CMK (cell line): ENCODE results near the gene ABCC6.
"Not testable (repeated sequence)": the region's sequence is repeated elsewhere in the genome, so short reads cannot be mapped to it uniquely, and the experiment has no call there.

Experiments
- DNase-seq: peaks from one replicate; pipeline ENCODE4 v3.0.0-alpha.2; 2010; ENCODE audit warnings: low read depth

ABCC6 gene

DNA sequence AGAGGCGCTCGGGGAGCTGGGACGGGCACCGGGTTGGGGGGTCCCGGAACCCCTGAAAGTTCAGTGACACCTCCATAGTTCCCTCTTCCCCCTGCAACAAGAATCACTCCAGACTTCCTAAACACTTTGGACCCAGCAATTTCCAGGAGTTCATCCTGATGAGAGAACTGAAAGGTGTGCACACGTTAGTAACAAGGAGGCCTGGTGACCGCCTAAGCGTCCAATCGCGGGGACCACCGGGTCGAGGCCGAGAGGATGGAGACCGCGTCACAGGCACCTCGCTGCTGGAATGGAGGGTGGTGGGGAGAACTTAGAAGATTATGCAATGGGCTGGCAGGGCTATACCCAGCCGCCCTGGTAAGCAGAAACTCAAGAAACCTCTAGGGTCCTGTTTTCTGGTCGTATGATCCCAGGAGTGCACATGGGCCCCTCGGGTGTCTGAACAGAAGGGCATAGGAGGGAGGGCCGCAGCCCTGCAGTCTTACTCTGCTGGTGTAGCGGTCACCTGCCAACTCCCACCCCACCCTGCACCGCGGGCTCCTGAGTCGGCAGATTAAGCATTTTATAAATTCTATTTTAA lies 458 bp upstream of the ABCC6 start:
- not testable (repeated sequence) for DNase-seq

DNA sequence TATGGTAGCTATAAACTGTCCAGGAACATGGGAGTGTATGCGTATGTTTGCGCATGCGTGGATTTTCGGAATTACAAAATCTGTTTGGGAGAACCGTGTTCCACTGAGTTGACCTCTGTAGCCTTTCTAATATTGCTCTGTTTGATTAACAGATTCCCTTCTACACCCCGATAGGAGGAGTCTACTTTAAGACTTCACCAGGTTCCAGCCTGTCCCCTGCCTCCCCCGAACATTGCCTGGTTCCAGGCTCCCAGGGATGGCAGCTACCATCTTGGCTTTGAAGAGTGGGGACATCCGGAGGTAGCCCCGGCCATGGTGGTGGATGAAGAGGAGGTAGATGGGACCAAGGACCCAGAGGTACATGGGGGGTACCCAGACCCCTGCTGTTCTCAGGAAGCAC lies 1.9 kb downstream of the ABCC6 start:
- not testable (repeated sequence) for DNase-seq

- not testable (repeated sequence) for DNase-seq
Observed at GRCh38 chr16:16220449-16220848, 2.8 kb downstream of the ABCC6 start.

GRCh38 chr16:16218787-16219186 lies 4.5 kb downstream of the ABCC6 start:
- not testable (repeated sequence) for DNase-seq

DNA sequence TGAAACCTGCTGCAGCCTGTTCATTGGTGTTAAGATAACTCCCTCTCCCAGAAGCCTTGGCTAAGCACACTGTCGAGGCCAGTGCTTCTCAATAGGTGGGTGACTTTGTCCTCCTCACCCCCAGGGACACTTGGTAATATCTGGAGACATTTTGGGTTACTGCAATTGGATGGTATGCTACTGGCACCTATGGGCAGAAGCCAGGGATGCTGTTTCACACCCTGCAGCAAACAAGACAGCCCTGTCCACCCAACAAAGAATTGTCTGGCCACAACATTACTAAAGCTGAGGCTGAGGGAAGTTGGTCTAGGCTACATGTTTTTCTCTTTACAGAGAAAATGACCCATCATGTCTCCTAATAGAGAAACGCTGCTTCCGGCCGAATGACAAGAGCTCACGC lies 4.9 kb downstream of the ABCC6 start:
- not testable (repeated sequence) for DNase-seq

DNA sequence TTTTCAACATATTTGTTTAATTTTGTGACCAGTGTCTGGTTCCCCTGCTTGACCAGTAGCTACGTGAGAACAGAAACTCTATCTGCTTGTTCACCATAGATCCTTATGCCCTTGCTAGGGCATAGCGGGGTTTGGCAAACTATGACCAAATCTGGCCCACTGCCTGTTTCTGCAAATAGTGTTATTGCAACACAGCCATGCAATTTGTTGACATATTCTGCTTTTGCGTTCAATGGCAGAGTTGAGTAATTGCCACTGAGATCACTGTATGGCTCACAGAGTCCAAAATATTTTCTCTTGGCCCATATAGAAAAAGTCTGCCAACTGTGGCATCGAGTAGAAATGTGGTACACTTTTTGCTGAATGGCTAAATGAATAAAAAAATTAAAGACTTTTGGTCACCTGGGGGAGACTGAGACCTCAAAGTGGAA lies 9.4 kb downstream of the ABCC6 start:
- DNase-seq, result not testable (repeated sequence)

DNA sequence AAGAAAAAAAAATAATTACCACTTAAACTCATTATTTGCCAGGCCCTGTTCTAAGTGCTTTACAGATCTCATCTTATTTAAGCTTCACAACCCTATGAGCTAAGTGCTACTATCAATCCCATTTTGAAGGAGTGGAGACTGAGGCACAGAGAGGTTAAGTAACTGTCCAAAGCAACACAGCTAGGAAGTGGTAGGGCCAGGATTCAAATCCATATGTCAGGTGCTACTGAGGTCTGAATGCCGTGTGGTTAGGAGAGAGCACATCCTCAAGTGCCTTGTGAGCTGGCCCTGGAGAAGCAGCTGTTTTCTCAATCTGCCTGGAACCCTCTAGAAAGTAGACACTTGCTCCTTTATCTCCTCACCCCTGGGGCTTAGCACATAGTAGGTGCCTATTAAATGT lies 11.9 kb downstream of the ABCC6 start:
- DNase-seq, result not testable (repeated sequence)

DNA sequence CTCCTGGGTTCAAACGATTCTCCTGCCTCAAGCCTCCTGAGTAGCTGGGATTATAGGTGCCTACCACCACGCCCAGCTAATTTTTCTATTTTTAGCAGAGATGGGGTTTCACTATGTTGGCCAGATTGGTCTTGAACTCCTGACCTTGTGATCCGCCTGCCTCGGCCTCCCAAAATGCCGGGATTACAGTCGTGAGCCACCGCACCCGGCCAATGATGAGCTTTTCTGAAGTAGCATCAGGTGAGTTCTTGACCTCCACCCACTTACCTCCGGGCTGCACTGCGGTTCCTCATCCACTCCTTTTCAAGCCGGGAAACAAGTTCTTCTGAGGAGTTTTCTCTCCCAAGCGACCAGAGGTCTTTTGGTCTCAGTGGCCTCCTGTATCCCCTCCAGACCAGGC lies 14.8 kb downstream of the ABCC6 start:
- not testable (repeated sequence) for DNase-seq

DNA sequence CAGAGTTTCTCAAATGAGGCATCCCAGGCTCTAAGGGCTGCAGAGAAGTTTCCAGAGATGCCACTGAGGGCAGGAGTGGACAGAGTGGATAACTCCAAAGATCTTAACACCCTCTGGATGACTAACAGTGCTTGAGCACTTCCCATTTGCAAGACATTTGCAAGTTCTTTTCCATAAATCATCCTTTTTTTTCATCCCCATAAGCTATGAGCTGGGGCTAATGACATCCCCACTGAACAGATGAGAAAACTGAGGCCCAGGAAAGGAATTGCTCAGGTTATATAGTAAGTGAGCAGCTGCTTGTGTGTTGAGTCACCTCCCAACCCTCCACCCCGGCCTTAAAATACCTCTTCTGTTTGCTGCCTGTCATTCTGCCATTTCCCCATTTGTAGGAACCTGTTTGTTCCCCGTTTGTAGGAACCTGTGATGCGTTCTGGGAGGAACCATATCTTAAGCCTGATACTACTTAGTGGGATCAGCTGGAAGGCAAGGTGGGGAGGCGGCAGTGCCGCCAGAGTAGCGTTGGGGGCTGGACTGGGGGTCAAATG lies 15.4 kb downstream of the ABCC6 start:
- DNase-seq, result not testable (repeated sequence)

DNA sequence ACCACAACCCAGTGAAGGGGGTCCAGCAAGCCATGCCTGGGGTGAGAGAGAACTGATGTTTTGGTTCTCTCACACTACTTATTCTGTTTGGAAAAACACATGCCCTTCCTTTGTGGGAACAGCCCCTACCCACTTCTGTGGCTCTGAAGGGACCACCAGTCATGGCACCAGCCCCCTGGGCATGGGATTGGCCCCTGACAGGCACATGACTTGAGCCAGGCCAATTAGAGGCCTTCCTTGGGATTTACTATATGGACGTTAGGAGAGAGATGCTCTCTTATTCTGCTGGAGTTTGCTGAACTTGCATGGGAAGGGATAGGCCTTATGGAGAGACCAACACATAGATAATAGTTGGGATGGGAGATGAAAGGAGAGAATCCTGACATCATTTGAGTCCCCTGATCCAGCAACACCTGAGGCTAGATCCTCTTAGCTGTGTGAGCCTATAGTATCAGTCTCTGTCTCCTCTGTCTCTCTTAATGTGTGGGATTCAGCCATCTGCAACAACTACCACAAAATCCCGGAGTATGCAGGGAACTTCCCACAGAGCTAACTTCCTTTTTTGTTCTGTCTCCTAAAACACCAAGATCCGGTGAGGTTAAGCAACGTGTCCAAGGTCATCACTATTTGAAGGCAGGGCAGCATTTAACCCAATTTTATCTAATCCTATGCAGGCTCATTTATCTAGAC lies 16.1 kb downstream of the ABCC6 start:
- DNase-seq, result not testable (repeated sequence)

- not testable (repeated sequence) for DNase-seq
Observed at GRCh38 chr16:16205864-16206263, 17.4 kb downstream of the ABCC6 start.

DNA sequence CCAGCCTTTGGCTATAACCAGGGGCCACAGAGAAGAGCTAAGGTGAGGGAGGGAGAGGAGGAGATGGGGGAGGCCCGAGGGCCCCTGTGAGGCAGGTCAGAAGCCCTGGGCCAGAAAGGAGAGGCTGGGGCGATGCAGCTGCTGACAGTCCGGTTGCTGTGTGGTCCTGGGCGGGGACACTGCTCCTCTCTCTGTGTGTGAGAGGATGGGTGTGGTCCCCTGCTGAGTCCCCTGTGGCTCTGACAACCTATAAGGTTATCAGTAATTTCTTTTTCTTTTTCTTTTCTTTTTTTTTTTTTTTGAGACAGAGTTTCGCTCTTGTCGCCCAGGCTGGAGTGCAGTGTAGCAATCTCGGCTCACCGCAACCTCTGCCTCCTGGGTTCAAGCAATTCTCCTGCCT lies 18.7 kb downstream of the ABCC6 start:
- DNase-seq, result not testable (repeated sequence)

DNA sequence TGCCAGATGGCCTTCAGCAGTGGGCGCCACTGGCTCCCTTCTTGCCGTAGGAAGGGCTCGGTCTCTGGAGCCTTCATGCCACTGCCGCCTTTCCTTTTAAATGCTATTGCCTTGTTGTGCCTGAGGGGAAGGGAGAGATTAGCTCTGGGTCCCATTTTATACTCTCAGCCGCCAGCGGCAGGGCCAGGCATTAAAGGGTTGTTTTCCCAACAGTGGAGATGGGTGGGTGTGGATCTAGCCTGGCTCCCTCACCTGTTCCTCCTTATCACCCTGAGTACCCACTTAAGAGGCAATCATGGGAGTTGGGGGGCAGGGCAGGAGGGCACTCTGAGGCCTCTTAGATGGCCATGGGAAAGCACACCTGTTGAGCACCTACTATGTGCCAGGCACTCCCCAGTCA lies 19.8 kb downstream of the ABCC6 start:
- not testable (repeated sequence) for DNase-seq

GRCh38 chr16:16202400-16203143 lies 20.7 kb downstream of the ABCC6 start:
- not testable (repeated sequence) for DNase-seq

GRCh38 chr16:16201880-16202279 lies 21.4 kb downstream of the ABCC6 start:
- DNase-seq, result not testable (repeated sequence)

DNA sequence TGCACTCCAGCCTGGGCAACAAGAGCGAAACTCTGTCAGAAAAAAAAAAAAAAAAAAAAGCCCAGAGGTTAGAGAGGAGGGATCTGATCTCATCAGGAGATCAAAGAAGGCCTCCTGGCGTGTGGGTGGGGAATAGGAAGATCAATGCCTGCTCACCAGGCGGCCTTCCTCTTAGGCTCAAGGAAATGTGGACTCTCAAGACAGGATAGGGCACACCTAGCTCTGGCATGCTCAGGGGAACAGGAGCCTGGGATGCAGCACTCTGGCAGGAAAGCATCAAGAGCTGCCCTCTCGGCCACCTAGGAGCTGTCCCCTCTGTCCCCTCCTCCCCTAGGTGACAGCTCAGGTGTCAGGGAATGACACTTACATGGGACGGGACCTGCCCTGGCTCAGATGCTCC lies 22.9 kb downstream of the ABCC6 start:
- DNase-seq, result not testable (repeated sequence)

DNA sequence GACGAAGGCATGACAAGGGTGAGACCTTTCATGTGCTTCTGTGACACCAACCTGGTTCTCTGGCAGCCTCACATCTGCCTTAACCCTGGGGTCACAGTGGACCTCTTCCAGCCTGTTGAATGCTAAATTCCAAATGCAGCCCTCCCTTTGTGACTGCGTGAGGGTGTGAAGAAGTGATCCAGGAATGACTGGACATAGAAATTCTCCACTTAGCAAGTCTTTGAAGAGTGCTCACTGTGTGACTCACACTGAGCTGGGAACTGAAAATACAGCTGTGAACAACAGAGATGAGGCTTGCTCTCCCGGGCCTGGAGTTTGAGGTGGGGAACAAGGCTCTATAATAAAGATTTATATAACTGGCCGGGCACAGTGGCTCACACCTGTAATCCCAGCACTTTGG lies 23.9 kb downstream of the ABCC6 start:
- not testable (repeated sequence) for DNase-seq

DNA sequence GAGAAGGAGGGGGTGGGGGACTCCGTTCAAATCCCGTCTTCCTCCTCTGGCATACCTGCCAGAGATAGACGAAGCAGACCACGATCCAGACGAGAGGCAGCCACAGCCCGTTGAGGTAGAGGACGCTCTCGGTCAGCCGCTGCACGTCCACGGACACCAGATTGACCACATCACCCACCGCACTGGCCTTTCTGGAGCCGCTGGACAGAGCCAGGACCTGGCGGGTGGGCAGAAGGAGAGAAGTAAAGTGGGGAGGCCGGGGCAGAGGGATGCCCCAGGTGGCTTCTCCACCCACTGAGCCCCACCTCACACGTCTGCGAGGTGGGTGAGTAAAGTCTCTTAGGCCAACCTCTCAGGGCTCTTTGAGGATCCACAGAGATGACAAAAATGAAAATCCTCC lies 25.3 kb downstream of the ABCC6 start:
- no peak for DNase-seq

GRCh38 chr16:16197331-16197730 lies 26.0 kb downstream of the ABCC6 start:
- DNase-seq, result no peak

- no peak for DNase-seq
Observed at GRCh38 chr16:16196099-16196498, 27.2 kb downstream of the ABCC6 start.

DNA sequence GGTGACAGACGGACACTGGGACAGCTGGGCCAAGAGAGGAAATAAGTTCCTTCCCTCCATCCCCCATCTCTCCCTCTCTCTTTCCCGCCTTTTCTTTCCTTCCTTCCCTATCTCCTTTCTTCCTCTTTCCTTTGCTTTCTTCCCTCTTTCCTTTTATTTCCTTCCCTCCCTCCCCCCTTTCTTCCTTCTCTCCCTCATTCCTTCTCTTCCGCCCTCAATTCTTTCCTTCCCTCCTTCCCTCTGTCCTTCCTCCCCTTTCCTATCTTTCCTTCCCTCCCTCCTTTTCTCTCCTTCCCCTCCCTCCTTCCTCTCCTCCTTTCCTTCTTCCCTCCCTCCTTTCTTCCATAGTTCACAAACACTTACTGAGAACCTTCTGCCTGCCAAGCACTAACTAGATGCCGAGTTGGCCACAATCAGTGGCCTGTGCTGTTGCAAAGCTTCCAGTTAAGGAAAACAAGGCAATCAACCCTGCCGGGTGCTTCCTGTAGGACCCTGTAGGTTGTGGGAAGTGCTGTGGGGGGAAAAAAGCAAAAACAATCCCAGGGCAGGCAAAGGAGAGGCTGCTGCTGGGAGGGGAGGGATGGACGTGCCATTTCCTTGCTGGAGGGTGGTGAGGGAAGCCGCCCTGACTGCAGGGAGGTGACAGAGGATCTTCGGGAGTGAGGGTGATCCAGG lies 31.7 kb downstream of the ABCC6 start:
- DNase-seq, result no peak

DNA sequence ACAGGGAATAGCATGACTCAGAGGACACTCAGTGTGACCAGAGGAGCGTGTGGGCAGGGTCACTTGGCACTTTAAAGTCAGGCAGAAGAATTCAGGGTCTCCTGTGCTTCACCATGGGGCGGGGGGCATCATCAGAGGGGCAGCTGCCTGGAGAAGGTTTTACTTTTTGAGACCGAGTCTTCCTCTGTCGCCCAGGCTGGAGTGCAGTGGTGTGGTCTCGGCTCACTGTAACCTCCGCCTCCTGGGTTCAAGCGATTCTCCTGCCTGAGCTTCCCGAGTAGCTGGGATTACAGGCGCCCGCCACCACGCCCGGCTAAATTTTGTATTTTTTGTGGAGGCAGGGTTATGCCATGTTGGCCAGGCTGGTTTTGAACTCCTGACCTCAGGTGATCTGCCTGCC lies 32.3 kb downstream of the ABCC6 start:
- DNase-seq, result not testable (repeated sequence)
